NCI-H526 treated with DMSO at 0.1 percent for 48 hours (cell line): Measurements from ENCODE around the gene GRM8.
"Not testable (repeated sequence)": the region's sequence is repeated elsewhere in the genome, so short reads cannot be mapped to it uniquely, and the experiment has no call there.

Source experiments
- DNase-seq: peaks from one replicate; lab custom pipeline; 2025; lab: John Stamatoyannopoulos, UW

Gene GRM8

GRCh38 chr7:126718419-126718818, 534.3 kb downstream of the GRM8 start:
- DNase-seq = no peak

GRCh38 chr7:126716321-126716720, 536.4 kb downstream of the GRM8 start:
- no peak for DNase-seq

- no peak for DNase-seq
Measured at GRCh38 chr7:126715076-126715475, 537.7 kb downstream of the GRM8 start.

- no peak for DNase-seq
Measured at GRCh38 chr7:126702242-126703016, 550.3 kb downstream of the GRM8 start.

GRCh38 chr7:126700807-126701604, 551.7 kb downstream of the GRM8 start:
- no peak for DNase-seq

- DNase-seq = no peak
Measured at GRCh38 chr7:126699707-126700106, 553.0 kb downstream of the GRM8 start.

GRCh38 chr7:126698909-126699308, 553.8 kb downstream of the GRM8 start:
- DNase-seq = no peak

GRCh38 chr7:126698446-126698845, 554.3 kb downstream of the GRM8 start:
- no peak for DNase-seq

- no peak for DNase-seq
Measured at GRCh38 chr7:126696256-126697038, 556.3 kb downstream of the GRM8 start.

- no peak for DNase-seq
Measured at GRCh38 chr7:126690848-126691751, 561.6 kb downstream of the GRM8 start.

- DNase-seq = no peak
Measured at GRCh38 chr7:126690104-126690503, 562.6 kb downstream of the GRM8 start.

GRCh38 chr7:126689037-126689436, 563.7 kb downstream of the GRM8 start:
- DNase-seq = no peak

GRCh38 chr7:126686474-126686873, 566.3 kb downstream of the GRM8 start:
- DNase-seq = no peak

- no peak for DNase-seq
Measured at GRCh38 chr7:126685596-126685995, 567.1 kb downstream of the GRM8 start.

- no peak for DNase-seq
Measured at GRCh38 chr7:126685018-126685573, 567.6 kb downstream of the GRM8 start.

GRCh38 chr7:126682176-126682575, 570.6 kb downstream of the GRM8 start:
- DNase-seq = no peak

GRCh38 chr7:126668762-126669161, 584.0 kb downstream of the GRM8 start:
- DNase-seq = not testable (repeated sequence)

- no peak for DNase-seq
Measured at GRCh38 chr7:126668367-126668752, 584.4 kb downstream of the GRM8 start.

- no peak for DNase-seq
Measured at GRCh38 chr7:126667742-126668366, 584.9 kb downstream of the GRM8 start.

- no peak for DNase-seq
Measured at GRCh38 chr7:126662856-126663255, 589.9 kb downstream of the GRM8 start.

- no peak for DNase-seq
Measured at GRCh38 chr7:126659124-126659523, 593.6 kb downstream of the GRM8 start.
